Measurements from ENCODE around the gene NOL12.

The NOL12 gene

DNA sequence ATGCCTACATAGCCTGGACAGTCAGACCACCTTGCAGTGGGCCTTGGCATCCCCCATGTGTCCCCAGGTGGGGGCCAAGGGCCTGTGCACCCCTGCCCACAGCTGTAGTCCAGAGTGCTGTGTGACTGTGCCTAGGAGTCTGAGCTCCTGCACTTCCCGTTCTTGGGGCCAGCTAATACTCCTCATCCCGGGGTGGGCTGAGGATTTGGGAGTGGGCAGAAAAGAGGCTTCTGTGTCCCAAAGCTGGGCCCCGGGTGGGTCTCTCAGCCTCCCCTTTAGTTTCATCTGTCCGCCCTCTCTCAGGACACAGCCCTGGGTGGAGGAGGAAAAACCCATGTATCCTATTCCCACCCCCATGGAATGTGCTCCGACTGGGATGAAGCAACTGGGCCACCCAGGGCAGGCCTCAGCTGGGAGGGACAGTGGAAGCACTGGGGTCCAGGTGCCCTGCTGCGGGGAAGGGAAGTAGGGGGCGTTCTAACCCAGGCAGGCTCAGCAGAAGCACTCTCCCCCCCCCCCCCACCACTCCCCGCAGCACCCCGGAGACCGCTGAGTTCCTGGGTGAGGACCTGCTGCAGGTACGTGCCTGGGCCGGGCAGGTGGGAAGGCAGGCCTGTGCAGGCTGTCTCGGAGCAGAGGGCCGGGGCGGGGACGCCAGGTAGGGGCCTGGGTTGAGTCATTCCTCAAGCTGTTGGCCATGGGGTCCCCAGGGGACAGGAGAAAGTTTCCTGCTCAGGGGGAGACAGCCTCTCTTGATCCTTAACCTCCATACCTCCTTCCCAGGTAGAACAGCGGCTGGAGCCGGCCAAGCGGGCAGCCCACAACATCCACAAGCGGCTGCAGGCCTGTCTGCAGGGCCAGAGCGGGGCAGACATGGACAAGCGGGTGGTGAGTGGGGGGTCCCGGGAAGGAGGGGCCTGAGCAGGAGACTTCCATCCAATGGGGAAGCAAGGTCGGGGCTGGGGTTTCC is 45.3 kb upstream of the NOL12 start:
- TF ChIP-seq, protein P1, sequence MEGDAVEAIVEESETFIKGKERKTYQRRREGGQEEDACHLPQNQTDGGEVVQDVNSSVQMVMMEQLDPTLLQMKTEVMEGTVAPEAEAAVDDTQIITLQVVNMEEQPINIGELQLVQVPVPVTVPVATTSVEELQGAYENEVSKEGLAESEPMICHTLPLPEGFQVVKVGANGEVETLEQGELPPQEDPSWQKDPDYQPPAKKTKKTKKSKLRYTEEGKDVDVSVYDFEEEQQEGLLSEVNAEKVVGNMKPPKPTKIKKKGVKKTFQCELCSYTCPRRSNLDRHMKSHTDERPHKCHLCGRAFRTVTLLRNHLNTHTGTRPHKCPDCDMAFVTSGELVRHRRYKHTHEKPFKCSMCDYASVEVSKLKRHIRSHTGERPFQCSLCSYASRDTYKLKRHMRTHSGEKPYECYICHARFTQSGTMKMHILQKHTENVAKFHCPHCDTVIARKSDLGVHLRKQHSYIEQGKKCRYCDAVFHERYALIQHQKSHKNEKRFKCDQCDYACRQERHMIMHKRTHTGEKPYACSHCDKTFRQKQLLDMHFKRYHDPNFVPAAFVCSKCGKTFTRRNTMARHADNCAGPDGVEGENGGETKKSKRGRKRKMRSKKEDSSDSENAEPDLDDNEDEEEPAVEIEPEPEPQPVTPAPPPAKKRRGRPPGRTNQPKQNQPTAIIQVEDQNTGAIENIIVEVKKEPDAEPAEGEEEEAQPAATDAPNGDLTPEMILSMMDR (conservative IDR thresholded peaks at IDR 0.05; ENCODE audit: low read depth, low read length): no peak
- DNase-seq (ENCODE audit: low read depth): no peak
- H3K4me3 ChIP-seq (ENCODE audit: low read depth, low read length): peak overlapping the region; percentile 76

DNA sequence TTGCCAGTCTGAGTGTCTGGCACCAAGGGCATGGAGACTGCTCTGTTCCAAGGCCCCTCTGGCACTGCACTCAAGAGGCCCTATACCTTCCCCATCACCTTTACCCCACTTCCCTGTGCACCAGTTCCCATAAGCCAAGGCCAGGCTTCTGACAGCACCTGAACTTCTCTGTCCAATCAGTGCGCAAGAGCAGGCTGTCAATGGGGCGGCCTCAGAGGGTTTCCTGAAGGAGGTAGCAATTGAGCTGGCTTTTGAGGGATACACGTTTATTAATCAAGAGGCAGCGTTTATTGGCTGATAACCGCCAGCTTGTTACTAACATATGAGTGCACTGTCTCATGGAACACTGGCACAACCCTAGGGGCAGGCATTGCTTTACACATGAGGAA is 44.6 kb upstream of the NOL12 start:
- TF ChIP-seq, protein P1 (conservative IDR thresholded peaks at IDR 0.05; ENCODE audit: low read depth, low read length): no peak
- peak overlapping the region; percentile 8 for H3K4me3 ChIP-seq (ENCODE audit: low read depth, low read length)
- no peak for DNase-seq (ENCODE audit: low read depth)

DNA sequence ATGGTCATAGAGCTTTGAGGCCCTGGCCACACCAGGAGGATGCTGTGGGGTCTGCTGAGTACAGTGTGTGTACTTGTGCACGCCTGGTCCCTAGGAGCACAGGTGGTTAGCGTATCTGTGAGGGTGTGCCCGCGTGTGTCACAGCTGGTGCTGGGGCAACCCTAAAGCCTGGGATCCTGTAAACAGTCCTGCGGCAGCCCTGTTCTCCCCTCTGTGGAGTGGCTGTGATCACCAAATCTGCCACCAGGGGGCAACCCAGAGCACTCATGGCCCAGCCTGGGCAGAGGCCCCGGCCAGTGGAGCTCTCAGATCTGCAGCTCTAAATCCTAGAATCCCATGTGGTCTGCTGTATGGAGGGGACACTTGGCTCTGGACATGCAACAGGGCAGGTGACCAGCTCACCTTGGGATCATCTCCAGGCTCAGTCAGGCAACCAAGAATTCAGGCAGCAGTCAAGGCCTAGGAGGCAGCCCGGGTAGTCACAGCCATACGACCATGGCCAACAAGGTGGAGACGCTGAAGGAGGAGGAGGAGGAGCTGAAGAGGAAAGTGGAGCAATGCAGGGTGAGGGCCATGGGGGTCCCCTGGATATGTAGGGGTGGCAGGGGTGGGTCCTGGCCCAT is 42.8 kb upstream of the NOL12 start:
- TF ChIP-seq, protein P1 (conservative IDR thresholded peaks at IDR 0.05; ENCODE audit: low read depth, low read length): peak; percentile 93
- H3K4me3 ChIP-seq (ENCODE audit: low read depth, low read length): peak overlapping the region; percentile 14
- peak; percentile 74 for DNase-seq (ENCODE audit: low read depth)

DNA sequence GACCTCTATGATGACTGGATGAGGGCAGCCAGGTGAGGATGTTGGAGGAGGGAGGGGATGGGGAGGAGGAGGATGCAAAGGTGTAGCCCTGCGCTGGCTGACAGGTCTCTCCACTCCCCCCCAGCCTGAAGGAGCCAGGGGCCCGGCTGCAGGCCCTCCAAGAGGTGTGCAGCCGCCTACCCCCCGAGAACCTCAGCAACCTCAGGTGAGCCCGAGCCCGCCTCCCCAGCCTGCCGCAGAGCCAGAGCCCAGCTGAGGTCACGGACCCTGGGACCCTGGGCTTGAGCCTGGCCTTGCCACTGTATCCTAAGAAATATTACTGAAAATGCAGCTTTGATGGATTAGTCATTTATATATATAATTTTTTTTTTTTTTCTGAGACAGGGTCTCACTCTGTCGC is 38.8 kb upstream of the NOL12 start:
- H3K4me3 ChIP-seq (ENCODE audit: low read depth, low read length): no peak overlapping the region
- no peak for DNase-seq (ENCODE audit: low read depth)
- TF ChIP-seq, protein P1 (conservative IDR thresholded peaks at IDR 0.05; ENCODE audit: low read depth, low read length): no peak

DNA sequence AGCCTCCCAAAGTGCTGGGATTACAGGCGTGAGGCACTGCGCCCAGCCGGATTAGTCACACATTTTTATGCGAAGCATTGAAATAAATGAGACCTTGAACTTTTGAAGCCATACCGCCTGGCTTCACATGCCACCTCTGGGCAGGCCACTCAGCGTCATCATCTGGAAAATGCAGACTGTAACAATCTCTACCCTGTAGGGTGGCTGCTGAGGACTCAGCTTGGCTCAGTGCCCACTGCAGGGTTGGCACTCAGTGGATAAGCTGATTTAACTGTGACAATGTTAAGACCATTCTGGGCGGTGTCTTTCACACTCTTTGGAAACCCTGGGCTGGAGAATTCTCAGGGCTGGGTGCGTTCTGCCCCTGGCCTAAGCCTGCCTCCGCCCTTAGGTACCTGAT is 38.2 kb upstream of the NOL12 start:
- no peak overlapping the region for H3K4me3 ChIP-seq (ENCODE audit: low read depth, low read length)
- TF ChIP-seq, protein P1 (conservative IDR thresholded peaks at IDR 0.05; ENCODE audit: low read depth, low read length): no peak
- no peak for DNase-seq (ENCODE audit: low read depth)

DNA sequence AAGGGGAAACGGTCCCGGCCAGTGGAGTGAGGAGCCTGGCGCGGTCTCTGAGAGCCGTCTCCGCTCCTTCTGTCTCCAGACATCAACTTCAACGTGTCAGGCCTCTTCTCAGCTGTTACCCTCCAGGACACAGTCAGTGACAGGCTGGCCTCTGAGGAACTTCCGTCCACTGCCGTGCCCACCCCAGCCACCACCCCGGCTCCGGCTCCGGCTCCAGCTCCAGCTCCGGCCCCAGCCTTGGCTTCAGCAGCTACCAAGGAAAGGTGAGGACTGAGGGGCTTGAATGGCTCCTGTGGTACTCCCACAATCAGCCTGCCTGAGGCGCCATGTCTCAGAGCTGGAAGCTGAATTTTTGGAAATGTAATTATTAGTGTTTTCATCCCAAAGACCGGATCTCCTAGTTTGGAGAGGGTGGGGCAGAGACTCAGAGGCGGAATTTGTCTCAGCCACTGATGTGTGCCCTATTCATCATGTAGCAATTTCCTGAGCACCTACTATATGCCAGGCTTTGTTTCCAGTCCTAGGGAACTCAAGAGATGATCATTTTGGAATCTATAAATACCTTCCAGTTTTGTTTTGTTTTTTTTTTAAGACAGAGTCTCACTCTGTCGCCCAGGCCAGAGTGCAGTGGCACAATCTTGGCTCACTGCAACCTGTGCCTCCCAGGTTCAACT is 35.5 kb upstream of the NOL12 start:
- TF ChIP-seq, protein P1 (conservative IDR thresholded peaks at IDR 0.05; ENCODE audit: low read depth, low read length): no peak
- H3K4me3 ChIP-seq (ENCODE audit: low read depth, low read length): no peak overlapping the region
- DNase-seq (ENCODE audit: low read depth): no peak

All from choroid plexus epithelial cell (primary cell).